ENCODE measurements around the gene POTEF.
"Not testable (repeated sequence)": the region's sequence is repeated elsewhere in the genome, so short reads cannot be mapped to it uniquely, and the experiment has no call there.

POTEF gene

DNA sequence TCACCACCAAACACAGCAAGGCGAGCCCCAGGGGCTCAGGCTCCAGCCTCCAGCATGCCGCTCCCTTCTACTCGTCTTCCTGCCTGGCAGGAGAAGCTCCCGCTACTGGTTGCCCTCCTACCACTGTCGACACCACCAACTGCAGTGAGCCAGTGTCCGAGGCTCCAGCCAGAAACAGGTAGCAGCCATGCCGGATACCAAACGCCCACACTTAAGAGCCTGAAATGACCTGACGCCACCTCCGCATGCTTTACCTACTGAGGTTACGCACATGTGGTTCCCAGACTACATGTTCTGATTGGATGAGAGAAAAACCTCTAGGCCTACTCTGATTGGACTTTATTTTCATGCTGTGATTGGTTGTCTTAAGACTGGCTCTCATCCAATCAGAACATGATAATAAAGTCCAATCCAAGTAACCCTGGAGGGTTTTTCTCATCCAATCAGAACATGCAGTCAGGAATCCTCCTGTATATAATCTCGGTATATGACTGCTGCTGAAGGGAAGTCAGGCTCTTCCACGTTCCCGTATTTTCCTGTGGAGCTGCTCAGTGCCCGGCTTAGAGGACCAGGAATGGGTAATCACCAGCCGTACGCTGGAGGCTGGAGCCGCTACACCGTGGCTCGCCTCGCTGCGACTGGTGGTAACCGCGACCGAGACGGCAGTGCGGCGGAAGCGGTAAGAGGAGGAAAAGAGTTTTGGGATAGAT, at the start of gene POTEF:
Gene POTEF, minus strand, starts transcription at position 103 of the 710 bp plus-strand sequence. CDS start 8,707 bp downstream, outside the sequence.
- not testable (repeated sequence) for DNase-seq

DNA sequence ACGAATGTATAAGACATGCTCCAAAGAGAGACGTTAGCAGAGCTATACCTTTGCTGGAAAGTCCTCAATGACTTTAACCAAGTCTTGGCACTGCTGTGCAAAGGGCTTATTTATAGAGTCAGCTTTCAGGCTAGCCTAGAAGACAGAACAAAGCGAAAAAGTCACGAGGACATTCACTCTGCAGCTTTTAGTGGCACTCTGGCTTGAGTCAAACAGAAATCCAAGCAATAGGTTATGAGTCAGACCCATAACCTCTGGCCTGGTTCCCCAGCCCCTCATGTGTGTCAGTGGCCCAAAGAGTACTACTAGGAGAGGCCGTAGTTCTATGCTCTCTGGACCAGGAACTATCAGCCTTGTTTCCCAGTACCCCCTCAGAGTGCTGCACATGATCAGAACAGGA, 45.8 kb upstream of the POTEF start:
- not testable (repeated sequence) for DNase-seq

DNA sequence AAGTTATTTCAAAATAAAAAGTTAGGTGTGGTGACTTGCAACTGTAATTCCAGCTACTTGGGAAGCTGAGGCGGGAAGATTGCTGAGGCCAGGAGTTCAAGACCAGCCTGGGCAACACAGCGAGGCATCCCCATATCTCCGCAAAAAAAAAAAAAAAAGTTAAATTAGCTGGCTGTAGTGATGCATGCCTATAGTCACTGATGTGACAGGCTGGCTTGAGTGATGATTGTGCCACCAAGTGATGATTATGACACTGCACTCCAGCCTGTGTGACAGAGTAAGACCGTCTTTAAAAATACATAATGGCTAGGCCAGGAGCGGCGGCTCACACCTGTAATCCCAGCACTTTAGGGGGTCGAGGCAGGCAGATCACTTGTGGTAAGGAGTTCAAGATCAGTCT, 40.9 kb upstream of the POTEF start:
- no peak for DNase-seq

DNA sequence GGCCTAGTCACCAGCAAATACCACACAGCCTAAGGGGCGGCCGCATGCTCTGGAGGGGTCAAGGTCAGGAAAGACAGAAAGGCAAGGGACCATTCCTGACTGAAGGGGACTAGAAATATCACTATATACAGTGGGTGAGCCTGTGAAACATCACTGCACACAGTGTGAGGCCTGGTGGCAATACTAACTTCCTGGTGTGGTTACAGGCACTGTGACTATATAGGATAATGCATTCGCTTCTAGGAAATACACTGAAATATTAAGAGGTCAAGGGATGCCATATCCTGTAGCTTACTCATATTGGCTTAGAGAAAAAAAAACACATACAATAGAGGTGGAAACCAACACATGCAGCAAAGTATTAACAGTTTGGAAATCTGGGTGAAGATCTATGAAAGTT, 40.1 kb upstream of the POTEF start:
- not testable (repeated sequence) for DNase-seq

DNA sequence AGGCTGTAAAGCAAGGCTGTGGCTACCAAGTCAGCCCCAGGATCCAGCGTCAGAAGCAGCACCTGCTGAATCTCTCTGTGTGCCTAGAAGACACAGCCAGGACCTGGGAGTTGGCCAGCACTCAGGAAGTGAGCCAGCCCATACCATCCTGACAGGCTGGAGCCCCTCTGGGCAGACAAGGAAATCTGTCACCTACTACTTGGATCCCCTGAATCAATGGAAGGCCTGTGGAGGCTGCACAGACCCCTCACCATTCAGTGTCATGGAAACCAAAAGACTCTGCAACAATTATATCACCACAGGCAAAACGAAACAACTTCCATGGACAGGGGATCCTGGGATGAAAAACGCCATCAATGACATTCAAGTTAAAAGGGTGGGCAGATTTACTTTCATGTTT, 37.6 kb upstream of the POTEF start:
- not testable (repeated sequence) for DNase-seq

DNA sequence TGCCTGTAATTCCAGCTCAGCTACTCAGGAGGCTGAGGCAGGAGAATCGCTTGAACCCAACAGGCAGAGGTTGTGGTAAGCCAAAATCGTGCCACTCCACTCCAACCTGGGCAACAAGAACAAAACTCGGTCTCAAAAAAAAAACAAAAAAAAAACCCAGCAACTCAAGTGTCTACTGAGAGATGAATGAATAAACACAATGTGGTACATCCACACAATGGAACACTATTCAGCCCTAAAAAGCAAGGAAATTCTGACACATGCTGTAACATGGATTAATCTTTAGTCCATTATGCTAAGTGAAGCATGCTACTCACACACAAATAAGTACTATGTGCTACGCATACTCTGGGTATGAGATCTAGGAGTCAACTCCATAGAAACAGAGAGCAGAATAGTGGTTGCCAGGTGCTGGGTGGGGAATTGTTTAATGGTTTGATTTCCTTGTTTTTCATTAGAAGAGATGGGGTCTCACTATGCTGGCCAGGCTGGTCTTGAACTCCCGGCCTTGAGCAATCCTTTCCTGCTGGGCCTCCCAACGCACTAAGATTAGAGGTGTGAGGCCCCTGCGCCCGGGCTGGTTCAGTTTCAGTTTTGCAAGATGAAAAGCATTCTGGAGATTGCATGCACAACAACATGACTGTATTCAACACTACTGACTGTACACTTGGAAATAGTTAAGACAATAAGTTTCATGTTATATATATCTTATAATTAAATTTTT, 36.4 kb upstream of the POTEF start:
- DNase-seq, result no peak

DNA sequence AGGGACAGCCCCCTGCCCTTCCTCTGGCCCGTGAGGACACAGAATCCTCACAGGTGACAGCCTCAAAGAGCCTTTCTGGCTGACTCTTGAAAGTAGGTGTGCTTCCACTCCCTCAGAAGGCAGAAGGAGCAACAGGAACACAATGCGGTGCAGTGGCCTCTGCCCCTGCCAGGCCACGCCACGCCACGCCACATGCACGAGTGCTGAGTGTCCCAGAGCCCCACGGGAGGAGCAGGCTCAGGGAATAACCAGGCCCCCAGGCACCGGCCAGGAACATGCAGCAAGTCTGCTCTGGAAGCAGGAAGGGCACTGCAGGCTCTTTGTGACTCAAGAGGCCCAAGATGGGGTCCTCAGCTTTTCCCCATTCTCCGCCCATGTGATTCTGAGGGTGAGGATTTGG, 33.9 kb upstream of the POTEF start:
- no peak for DNase-seq

DNA sequence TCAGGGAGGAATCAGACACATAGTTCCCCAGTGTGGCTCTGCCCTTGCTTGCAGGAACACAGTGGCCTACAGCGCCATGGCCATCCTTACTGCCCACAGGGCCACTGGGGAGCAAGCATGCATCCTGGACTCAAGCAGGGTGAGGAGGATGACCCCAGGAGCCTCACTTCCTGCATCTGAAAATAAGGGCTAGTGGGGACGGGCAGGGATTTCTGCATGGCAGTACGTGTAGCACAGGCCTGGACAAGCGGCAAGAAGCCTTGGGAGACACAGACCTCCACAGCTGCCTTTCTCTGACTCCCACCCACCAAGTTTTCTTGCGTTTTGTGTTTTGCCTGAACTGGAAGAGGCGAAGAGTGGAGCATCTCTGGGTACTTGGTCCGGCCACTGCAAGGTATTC, 33.5 kb upstream of the POTEF start:
- DNase-seq, result not testable (repeated sequence)

DNA sequence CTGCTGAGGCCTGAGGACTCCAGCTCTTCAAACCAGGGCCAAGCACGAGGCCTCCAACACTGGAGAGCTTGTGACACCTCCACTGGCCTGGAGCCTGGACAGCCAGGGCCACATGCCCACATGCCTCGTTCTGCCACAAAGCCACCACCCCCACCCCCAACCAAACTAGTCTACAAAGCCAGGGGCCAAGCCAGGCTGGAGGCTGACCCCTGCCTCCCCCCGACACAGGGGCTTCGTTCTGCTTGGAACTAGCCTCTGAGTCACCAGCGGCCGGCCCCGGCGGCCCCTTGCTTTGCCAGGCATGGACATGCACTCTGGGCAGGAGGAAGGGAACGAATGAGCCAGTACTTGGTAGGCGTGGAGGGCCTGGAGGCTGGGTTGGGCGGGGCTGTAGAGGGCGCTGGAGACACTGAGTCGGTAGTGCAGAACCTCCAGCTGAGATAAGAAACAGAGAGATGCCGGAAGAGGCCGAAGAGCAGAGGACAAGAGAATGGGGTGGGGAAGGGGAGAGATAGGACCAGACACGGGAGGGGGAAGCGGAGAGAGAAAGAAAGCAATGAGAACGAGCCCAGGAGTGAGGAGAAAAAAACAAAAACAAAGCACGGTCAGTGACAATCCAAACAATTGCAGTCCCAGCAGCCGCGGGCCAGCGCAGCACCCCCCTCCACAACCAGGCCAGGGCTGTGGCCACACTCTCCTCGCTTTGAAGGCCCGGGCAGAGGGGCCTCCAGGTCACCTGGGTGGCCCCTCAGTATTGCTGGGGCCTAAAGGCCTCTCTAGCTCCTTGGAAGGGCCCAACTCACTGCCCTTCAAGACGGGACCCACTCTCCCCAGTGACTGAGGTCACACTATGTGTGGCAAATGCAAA, 32.0 kb upstream of the POTEF start:
- not testable (repeated sequence) for DNase-seq

DNA sequence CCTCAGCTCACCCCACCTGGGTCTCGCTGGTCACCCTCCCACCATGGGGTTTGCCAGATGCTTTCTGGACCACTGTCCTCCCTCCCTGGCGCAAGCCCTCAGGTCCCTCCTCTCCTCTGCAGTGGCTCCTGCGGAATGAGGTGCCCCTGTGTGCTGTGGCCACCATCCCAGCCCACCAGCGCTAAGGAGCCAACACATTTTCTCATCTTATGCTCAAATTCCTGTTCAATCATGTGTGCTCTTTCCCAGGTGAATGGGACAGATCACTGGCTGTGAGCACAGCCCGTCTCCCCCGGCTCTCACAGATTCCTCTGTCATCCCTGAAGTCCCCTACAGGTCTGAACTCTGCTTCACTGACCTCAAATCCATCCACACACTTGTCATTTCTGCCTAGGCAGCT, 31.1 kb upstream of the POTEF start:
- no peak for DNase-seq

DNA sequence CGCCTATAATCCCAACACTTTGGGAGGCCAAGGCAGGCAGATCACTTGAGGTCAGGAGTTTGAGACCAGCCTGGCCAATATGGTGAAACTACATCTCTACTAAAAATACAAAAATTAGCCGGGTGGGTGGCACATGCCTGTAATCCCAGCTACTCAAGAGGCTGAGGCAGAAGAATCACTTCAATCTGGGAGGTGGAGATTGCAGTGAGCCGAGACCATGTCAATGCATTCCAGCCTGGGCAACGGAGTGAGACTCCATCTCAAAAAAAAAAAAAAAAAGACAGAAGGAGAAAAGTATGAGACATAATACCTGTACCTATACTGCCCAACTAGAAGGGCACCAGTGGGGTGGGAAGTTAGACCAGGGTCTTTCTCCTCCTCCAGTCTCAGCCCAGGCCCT, 30.4 kb upstream of the POTEF start:
- not testable (repeated sequence) for DNase-seq

DNA sequence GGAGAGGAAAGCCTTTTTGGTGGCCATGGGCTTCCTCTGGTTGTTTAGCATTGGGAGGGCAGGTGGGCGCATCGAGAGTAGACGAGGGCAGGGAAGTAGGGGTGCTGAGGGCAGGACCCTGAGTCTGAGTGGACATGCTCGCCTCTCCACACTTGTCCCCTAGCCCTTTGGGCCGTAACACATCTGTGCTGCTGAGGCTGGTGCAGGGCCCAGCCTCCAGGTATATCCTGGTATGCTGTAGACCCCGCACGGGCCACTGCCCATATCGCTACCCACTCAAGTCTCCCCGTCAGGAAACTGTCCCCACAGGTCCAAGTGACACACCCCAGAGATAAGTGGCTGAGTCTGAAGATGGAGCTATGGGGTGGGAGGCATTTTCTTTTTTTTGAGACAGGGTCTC, 29.6 kb upstream of the POTEF start:
- DNase-seq, result no peak

DNA sequence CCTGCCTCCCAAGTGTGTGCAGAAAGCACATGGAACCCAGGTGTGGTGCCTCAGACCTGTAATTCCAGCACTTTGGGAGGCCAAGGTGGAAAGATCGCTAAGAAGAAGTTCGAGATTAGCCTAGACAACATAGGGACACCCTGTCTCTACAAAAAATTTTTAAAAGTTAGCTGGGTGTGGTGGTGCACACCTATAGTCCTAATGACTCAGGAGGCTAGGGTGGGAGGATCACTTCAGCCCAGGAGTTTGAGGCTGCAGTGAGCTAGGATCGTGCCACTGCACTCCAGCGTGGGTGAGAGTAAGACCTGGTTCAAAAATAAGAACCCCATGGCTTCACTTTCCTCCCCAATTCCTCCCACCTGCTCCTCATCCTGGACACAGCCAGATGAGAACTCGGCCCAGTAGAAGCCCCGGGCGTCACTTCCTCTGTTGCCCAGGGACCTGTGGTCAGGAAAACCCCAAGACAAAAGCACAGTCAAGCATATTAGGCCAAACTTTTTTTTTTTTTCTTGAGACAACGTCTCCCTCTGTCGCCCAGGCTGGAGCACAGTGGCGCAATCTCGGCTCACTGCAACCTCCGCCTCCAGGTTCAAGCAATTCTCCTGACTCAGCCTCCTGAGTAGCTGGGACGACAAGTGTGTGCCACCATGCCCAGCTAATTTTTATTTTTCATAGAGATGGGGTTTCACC, 28.9 kb upstream of the POTEF start:
- DNase-seq, result not testable (repeated sequence)

DNA sequence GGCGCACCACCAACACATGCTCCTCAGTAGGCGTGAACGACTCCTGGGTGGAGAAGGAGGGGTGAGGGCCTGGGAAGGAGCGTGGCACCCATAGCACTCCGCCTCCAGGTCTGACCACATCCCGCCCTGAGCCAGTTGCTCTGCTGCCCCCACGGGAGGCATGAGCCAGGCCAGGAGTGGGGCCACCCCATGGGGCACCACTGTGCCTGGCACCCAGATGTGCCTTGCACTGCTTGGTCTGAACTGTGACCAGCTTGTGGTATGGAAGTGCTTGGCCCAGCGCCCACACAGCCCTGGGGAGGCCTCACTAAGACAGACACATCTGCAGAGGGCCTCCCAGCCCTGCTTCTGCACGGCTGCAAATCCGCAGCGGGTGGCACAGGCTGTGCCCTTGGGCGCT, 28.3 kb upstream of the POTEF start:
- DNase-seq, result not testable (repeated sequence)

DNA sequence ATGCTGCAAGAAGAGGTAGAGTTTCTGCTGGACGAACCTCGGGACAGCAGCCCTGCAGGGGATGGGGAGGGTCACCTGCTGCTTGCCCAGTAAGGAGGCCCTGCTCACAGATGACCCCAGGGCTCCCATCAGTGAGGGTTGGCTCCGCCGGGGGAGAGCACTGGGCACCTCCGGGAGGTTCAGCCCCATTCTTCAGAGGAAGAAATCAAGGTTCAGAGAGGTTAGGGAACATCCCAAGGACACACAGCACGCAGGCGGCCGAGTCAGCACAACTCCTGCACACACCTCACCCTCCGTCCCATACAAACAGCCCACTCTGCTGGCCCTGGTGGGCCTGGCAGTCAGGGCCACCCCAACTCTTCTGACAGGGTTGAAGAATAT, 27.6 kb upstream of the POTEF start:
- DNase-seq, result no peak

DNA sequence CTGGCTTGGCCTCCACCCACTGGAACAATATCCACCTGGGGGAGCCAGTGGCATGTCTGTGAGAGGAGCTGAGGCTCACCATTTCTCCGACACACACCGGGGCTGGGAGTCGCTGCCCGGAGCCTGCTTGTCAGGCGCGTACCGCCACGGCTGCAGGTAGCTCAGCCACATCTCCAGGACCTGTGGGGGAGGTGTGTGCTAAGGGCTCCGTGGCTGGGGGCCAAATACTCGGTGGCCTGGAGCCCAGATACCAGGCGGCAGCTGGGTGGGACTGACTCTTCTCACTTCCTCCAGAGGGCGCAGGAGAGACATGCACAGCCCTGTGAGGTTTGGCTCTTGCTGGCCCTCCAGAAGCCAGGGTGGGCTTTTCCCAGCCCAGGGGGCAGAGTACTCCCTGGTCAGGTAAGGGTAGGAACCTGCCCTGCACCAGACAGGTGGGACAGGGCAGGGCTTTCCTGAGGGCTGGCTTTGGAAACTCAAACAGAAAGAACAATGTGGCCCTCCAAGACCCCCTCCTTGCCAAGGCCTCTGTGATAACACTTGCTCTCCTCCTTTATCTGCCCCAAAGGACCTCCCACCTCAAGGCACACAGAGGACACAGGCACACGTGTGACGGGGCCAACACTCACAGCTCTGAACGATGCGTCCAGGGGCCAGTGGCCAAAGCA, 27.1 kb upstream of the POTEF start:
- not testable (repeated sequence) for DNase-seq

DNA sequence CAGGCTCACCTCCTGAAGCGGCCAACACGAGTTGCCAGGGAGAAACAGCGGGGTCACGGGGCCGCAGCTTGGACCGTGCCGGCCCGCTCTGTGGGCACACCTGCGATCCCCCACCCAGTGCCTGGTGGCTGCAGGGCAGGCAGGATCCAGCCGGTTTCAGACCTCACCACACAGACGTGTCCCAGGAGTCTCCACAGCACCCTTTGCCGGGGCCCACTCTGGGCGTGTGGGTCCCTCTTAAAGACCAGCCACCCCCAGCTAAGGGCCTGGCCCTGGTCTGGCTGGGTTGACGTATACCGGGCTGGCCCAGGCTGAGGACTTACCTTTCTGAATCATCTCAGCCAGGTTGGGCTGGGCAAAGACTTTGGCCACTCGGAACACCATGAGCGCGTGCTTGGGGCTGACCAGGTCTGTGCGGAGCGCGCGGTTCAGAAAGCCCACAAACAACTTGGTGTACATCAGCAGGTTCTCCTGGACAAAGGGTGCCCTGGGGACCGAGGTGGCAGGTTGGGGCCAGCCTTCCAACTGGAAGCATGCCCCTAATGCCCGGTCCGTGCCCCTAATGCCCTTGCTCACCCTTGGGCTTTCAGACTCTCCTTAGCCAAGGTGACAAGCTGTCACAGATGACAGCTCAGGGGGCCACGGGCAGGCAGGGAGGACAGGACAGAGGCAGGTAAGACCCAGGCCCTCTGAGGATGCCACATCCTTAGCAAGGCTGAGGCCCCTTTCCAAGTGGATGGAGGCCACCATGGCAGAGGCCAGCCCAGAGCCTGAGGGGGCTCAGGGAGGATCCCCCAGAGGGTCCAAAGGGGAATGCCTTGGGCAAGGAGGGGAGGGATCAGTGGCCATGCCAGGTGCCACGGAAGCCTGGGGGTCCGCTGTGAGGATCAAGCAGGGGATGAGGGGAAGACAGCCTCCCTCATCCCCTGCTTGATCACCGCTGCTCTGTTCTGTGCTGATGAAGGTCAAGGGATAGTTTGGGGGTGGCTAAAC, 26.0 kb upstream of the POTEF start:
- no peak for DNase-seq

DNA sequence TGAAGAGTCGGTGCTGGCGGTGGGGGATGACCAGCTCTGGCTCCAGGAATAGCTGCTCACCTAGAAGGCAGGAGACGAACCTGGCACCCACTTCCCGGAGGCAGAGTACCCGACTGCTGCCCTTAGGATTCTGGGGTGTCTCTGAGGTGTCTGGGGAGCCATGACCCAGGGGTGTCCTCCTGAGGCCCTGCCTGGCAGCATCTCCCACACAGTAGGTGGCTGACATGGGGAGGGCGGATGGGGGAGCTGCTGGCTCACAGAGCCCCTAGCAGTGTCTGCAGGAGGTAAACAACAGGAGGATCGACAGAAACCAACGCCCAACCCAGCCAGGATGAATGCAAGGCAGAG, 25.4 kb upstream of the POTEF start:
- not testable (repeated sequence) for DNase-seq

DNA sequence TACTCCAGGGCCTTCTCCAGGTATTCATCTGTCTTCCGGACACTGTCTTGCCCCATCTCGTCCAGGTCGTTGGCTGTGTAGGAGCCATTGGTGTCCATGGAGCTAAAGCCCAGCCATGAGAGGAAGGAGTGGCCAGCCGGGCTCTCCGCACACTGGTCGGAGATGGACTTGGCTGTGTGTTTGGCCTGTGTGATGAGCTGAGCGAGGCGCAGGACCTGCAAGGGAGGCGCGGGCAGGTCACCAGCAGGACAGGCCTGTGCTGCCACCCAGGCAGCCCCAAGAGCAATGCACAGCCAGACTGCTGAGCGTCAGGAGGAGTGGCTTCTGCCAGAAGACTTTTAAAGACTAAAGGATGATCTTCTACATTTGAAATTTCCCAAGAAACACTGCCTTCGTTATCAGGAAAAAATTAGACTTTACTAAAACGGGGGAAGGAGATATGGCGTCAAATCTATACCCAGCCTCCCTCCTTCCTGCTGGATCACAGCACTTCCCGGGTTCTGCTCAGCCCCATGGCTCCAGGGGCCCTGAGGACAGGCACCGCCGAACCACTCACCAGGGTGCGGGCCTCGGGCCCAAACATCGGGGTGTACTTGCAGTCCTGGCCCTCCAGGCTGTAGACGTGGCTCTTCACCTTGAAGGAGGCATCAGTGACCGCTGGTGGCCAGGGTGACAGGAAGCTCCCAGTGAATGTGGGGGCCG, 24.9 kb upstream of the POTEF start:
- not testable (repeated sequence) for DNase-seq

DNA sequence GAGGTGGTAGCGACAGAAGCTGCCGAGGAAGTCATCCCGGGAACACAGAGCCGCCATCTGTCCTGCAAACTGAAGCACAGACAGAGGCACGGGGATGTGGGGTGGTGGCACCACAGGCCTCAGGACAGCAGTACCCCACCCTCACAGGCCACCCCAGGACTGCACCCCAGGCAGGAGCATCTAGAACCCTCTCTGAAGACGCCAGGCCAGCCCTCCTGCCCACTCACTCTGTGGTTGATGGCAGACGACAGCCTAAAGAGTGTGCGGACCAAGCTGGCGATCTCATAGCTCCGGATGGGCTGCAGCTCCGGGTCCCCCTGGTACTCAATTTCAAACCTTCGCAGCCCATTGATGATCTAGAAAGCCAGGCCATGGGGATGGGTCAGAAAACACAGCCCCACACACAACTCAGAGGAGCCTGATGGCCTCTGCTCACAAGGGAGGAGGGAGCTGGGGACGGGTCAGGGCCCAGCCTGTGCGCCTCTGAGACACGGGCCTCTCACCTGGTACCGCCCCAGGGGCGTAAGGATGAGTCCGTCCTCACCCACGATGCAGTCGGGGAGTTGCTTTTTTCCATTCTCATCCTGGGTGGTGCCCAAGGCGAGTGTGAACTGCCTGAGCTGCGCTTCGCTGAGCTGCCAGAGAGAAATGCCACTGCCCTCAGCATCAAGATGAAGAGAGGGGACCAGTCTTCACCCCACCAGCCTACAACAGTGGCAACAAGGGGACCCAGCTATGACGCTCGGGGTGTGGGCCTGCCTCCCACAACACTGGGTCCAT, 24.0 kb upstream of the POTEF start:
- DNase-seq, result no peak

All from NCI-H1436 treated with DMSO at 0.1 percent for 48 hours (cell line).